Measurements from ENCODE around the gene FKBP4.

The FKBP4 gene

DNA sequence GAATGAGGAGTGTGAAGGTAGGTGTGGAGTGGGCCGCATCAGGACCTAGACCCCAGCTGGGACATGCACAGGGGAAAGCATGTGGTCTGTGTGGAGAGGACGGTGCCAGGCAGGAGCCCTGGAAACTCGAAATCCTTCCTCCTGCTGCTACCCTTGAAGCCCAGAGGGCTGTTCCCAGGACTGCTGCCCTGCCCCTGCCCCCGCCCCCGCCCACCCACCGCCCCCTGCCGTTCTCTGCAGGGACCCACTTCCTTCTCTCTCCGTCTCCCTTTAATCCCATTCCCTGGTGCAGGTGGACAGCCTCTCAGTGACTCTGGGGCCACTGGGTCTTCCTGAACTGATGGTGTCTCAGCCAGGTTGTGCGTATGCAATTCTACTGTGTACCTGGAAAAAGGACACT lies 25.7 kb downstream of the FKBP4 start:
- Histone ChIP-seq H3K4me3 (ENCODE audit: low read depth in 1 of 2, low read length in 2 of 2) (no peak overlapping the region), H3K9ac (ENCODE audit: low read depth, low read length) (no peak overlapping the region), H3K4me2 (ENCODE audit: insufficient read depth, low read length) (no peak overlapping the region), H2AFZ (ENCODE audit: low read depth, low read length) (no peak overlapping the region), H3K4me1 (ENCODE audit: insufficient read depth, low read length) (no peaks in the 10 kb centered on the region), H3K27me3 (ENCODE audit: insufficient read depth, low read length, poor library complexity) (no peaks in the 10 kb centered on the region), H3K27ac (ENCODE audit: low read length) (no peak overlapping the region), H3K79me2 (ENCODE audit: insufficient read depth, low read length) (peaks cover 6% of the 10 kb centered on the region), H4K20me1 (ENCODE audit: insufficient read depth, low read length) (peaks cover 4% of the 10 kb centered on the region; the same call in 1 of the 2 replicates), H3K36me3 (ENCODE audit: insufficient read depth, low read length) (peaks cover 83% of the 10 kb centered on the region), H3K9me3 (ENCODE audit: insufficient read depth, low read length, severe bottlenecking) (no peaks in the 10 kb centered on the region)
- DNase-seq (no peak), ATAC-seq (ENCODE audit: insufficient read depth, low read depth) (no peak)
- TF ChIP-seq, protein P1, sequence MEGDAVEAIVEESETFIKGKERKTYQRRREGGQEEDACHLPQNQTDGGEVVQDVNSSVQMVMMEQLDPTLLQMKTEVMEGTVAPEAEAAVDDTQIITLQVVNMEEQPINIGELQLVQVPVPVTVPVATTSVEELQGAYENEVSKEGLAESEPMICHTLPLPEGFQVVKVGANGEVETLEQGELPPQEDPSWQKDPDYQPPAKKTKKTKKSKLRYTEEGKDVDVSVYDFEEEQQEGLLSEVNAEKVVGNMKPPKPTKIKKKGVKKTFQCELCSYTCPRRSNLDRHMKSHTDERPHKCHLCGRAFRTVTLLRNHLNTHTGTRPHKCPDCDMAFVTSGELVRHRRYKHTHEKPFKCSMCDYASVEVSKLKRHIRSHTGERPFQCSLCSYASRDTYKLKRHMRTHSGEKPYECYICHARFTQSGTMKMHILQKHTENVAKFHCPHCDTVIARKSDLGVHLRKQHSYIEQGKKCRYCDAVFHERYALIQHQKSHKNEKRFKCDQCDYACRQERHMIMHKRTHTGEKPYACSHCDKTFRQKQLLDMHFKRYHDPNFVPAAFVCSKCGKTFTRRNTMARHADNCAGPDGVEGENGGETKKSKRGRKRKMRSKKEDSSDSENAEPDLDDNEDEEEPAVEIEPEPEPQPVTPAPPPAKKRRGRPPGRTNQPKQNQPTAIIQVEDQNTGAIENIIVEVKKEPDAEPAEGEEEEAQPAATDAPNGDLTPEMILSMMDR (IDR thresholded peaks at IDR 0.05; ENCODE audit: borderline replicate concordance, extremely low read depth, low read length, poor library complexity, severe bottlenecking), result no peak
- no peak for TF ChIP-seq EZH2 (IDR thresholded peaks at IDR 0.05; ENCODE audit: borderline replicate concordance, low read depth, low read length, severe bottlenecking)

DNA sequence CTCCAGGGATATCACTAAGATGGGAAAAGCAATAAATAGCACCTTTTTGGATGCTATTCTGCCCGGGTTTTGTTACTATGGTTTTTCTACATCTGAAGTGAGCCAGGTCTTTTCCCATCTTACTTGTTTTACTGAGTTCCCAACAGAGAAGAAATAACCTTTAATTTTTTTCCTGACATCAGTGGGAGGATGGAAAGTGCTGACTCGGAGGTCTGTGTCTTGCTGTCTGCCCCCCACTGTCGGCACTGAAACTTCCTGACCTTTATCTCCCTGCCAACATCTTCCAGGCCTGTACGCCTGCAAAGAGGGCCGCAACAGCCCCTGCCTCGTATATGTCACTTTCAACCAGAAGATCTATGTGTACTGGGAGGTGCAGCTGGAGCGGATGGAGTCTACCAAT lies 28.7 kb downstream of the FKBP4 start:
- H3K36me3 ChIP-seq (ENCODE audit: insufficient read depth, low read length), result peaks cover 91% of the 10 kb centered on the region

DNA sequence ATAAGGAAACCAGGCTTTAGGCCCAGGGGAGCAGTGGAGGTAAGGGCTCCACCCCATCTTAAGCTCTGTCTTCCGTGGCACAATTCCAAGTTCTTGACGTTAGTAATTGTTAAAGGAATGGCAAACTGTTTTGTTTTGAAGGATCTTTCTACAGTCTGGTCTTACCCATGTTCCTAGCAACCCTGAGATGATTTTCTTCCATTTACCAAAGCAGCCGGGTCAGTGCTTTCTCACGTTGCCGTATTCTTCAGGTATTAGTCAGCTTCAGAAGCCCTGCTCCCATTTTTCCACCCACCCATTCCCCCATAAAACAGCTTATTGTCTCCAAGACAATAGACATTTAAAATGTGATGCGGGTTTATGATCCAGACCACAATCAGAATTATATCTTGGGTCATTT lies 29.8 kb downstream of the FKBP4 start:
- DNase-seq (no peak), ATAC-seq (ENCODE audit: insufficient read depth, low read depth) (no peak)
- TF ChIP-seq, protein P1 (IDR thresholded peaks at IDR 0.05; ENCODE audit: borderline replicate concordance, extremely low read depth, low read length, poor library complexity, severe bottlenecking), result no peak
- TF ChIP-seq EZH2 (IDR thresholded peaks at IDR 0.05; ENCODE audit: borderline replicate concordance, low read depth, low read length, severe bottlenecking), result no peak
- H4K20me1 ChIP-seq (ENCODE audit: insufficient read depth, low read length), result no peaks in the 10 kb centered on the region; the same call in 1 of the 2 replicates
- no peaks in the 10 kb centered on the region for H3K9me3 ChIP-seq (ENCODE audit: insufficient read depth, low read length, severe bottlenecking)
- no peak overlapping the region for H3K4me3 ChIP-seq (ENCODE audit: low read depth in 1 of 2, low read length in 2 of 2)
- H3K79me2 ChIP-seq (ENCODE audit: insufficient read depth, low read length), result no peaks in the 10 kb centered on the region
- no peak overlapping the region for H3K27ac ChIP-seq (ENCODE audit: low read length)
- no peak overlapping the region for H3K4me2 ChIP-seq (ENCODE audit: insufficient read depth, low read length)
- no peaks in the 10 kb centered on the region for H3K27me3 ChIP-seq (ENCODE audit: insufficient read depth, low read length, poor library complexity)
- H2AFZ ChIP-seq (ENCODE audit: low read depth, low read length), result no peak overlapping the region
- H3K36me3 ChIP-seq (ENCODE audit: insufficient read depth, low read length), result peaks cover 83% of the 10 kb centered on the region
- H3K9ac ChIP-seq (ENCODE audit: low read depth, low read length), result no peak overlapping the region
- no peaks in the 10 kb centered on the region for H3K4me1 ChIP-seq (ENCODE audit: insufficient read depth, low read length)

More for the DNA sequence above, 28.7 kb downstream of the FKBP4 start:
- no peak for TF ChIP-seq EZH2 (IDR thresholded peaks at IDR 0.05; ENCODE audit: borderline replicate concordance, low read depth, low read length, severe bottlenecking)
- TF ChIP-seq, protein P1 (IDR thresholded peaks at IDR 0.05; ENCODE audit: borderline replicate concordance, extremely low read depth, low read length, poor library complexity, severe bottlenecking), result no peak
- DNase-seq (no peak), ATAC-seq (ENCODE audit: insufficient read depth, low read depth) (no peak)
- Histone ChIP-seq H3K79me2 (ENCODE audit: insufficient read depth, low read length) (no peaks in the 10 kb centered on the region), H3K9ac (ENCODE audit: low read depth, low read length) (no peak overlapping the region), H2AFZ (ENCODE audit: low read depth, low read length) (no peak overlapping the region), H3K4me2 (ENCODE audit: insufficient read depth, low read length) (no peak overlapping the region), H3K27me3 (ENCODE audit: insufficient read depth, low read length, poor library complexity) (no peaks in the 10 kb centered on the region), H3K27ac (ENCODE audit: low read length) (no peak overlapping the region), H3K9me3 (ENCODE audit: insufficient read depth, low read length, severe bottlenecking) (no peaks in the 10 kb centered on the region), H3K4me3 (ENCODE audit: low read depth in 1 of 2, low read length in 2 of 2) (no peak overlapping the region), H3K4me1 (ENCODE audit: insufficient read depth, low read length) (no peaks in the 10 kb centered on the region), H4K20me1 (ENCODE audit: insufficient read depth, low read length) (no peaks in the 10 kb centered on the region; the same call in 1 of the 2 replicates)

DNA sequence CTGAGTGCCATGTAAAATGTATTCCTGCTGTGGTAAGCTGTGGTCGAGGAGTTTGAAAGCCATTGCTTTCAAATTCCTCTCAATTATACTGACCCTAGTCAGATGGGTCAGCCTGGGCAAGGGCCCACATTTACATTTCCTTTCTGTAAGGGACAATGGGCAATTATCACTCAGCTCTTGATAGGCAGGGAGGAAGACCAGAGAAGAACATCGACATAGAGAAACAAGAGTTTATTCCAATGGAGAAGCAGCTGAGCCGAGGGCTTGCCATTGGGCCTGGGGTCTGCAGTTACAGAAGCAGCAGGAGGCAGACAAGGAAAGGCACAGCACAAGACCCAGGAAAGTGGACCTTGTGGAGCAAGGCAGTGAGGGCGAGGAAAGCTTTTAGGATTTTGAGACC lies 30.4 kb downstream of the FKBP4 start:
- H3K36me3 ChIP-seq (ENCODE audit: insufficient read depth, low read length), result peaks cover 78% of the 10 kb centered on the region
- H3K9me3 ChIP-seq (ENCODE audit: insufficient read depth, low read length, severe bottlenecking), result no peaks in the 10 kb centered on the region
- no peak overlapping the region for H2AFZ ChIP-seq (ENCODE audit: low read depth, low read length)
- DNase-seq (no peak), ATAC-seq (ENCODE audit: insufficient read depth, low read depth) (no peak)
- TF ChIP-seq, protein P1 (IDR thresholded peaks at IDR 0.05; ENCODE audit: borderline replicate concordance, extremely low read depth, low read length, poor library complexity, severe bottlenecking), result no peak
- no peak for TF ChIP-seq EZH2 (IDR thresholded peaks at IDR 0.05; ENCODE audit: borderline replicate concordance, low read depth, low read length, severe bottlenecking)
- no peaks in the 10 kb centered on the region for H3K79me2 ChIP-seq (ENCODE audit: insufficient read depth, low read length)
- no peaks in the 10 kb centered on the region for H3K27me3 ChIP-seq (ENCODE audit: insufficient read depth, low read length, poor library complexity)
- H3K4me1 ChIP-seq (ENCODE audit: insufficient read depth, low read length), result no peaks in the 10 kb centered on the region
- no peak overlapping the region for H3K27ac ChIP-seq (ENCODE audit: low read length)
- no peak overlapping the region for H3K4me2 ChIP-seq (ENCODE audit: insufficient read depth, low read length)
- H3K9ac ChIP-seq (ENCODE audit: low read depth, low read length), result no peak overlapping the region
- no peak overlapping the region for H3K4me3 ChIP-seq (ENCODE audit: low read depth in 1 of 2, low read length in 2 of 2)
- H4K20me1 ChIP-seq (ENCODE audit: insufficient read depth, low read length), result no peaks in the 10 kb centered on the region; the same call in 1 of the 2 replicates
